Measurements from ENCODE around the gene FECH. TPM values are rescaled to one million over a fixed set of nuclear protein-coding genes. Genes with fewer than 3 reads are reported as not detected.

FECH gene
- total and polyA plus RNA-seq, 8 donors = 0.58 to 387 (median 8.2) TPM

GRCh38 chr18:57561261-57561660 lies 25.2 kb downstream of the FECH start:
- no peak overlapping the region for H3K4me3 ChIP-seq
- peaks cover 3 to 80% (median 72%) of the 10 kb centered on the region in 4 donors for H3K36me3 ChIP-seq
- WGBS, 5 donors = 85 to 94% (median 89%) methylated on average over 6 of the region's 6 CpGs

GRCh38 chr18:57559314-57559713 lies 27.2 kb downstream of the FECH start:
- Histone ChIP-seq H3K27me3 (no peaks in the 10 kb centered on the region), H3K27ac (no peak overlapping the region), H3K4me1 (no peaks in the 10 kb centered on the region), H3K36me3 (peaks cover 7 to 80% (median 73%) of the 10 kb centered on the region in 4 donors), H3K4me3 (no peak overlapping the region), H3K9me3 (no peaks in the 10 kb centered on the region)
- 64 to 81% (median 78%) methylated on average over 6 of the region's 6 CpGs for WGBS, 5 donors
- peak in 1 of 2 donors; percentile 80 for DNase-seq
- TF ChIP-seq CTCF (IDR thresholded peaks at IDR 0.05) (no peak), POLR2A (IDR thresholded peaks at IDR 0.05) (no peak), POLR2AphosphoS5 (IDR thresholded peaks at IDR 0.05) (no peak), EP300 (IDR thresholded peaks at IDR 0.05) (no peak)
- intact Hi-C loops (cut with DNase I; ENCODE audit: low total_unique reads) = no loop called here

More at GRCh38 chr18:57561261-57561660, 25.2 kb downstream of the FECH start:
- Histone ChIP-seq H3K27ac (no peak overlapping the region), H3K27me3 (no peaks in the 10 kb centered on the region), H3K4me1 (no peaks in the 10 kb centered on the region), H3K9me3 (no peaks in the 10 kb centered on the region)
- intact Hi-C loops (cut with DNase I; ENCODE audit: low total_unique reads) = no loop called here
- no peak for DNase-seq
- TF ChIP-seq EP300 (IDR thresholded peaks at IDR 0.05) = no peak
- TF ChIP-seq CTCF (IDR thresholded peaks at IDR 0.05) = no peak
- TF ChIP-seq POLR2AphosphoS5 (IDR thresholded peaks at IDR 0.05) = no peak
- TF ChIP-seq POLR2A (IDR thresholded peaks at IDR 0.05) = no peak

- TF ChIP-seq CTCF (IDR thresholded peaks at IDR 0.05) (no peak), EP300 (IDR thresholded peaks at IDR 0.05) (no peak), POLR2AphosphoS5 (IDR thresholded peaks at IDR 0.05) (no peak), POLR2A (IDR thresholded peaks at IDR 0.05) (no peak)
- Histone ChIP-seq H3K27me3 (no peaks in the 10 kb centered on the region), H3K4me1 (no peaks in the 10 kb centered on the region), H3K9me3 (no peaks in the 10 kb centered on the region), H3K4me3 (no peak overlapping the region), H3K27ac (no peak overlapping the region), H3K36me3 (peaks cover 11 to 90% (median 85%) of the 10 kb centered on the region in 4 donors)
- 85 to 93% (median 90%) methylated on average over 2 of the region's 2 CpGs for WGBS, 5 donors
- intact Hi-C loops (cut with DNase I; ENCODE audit: low total_unique reads) = no loop called here
- DNase-seq = no peak
Measured at GRCh38 chr18:57555134-57555533, 31.4 kb downstream of the FECH start.

- no peak for TF ChIP-seq CTCF (IDR thresholded peaks at IDR 0.05)
- no peak for TF ChIP-seq EP300 (IDR thresholded peaks at IDR 0.05)
- no peak for TF ChIP-seq POLR2AphosphoS5 (IDR thresholded peaks at IDR 0.05)
- no peak for TF ChIP-seq POLR2A (IDR thresholded peaks at IDR 0.05)
- WGBS, 5 donors = 73 to 89% (median 87%) methylated on average over 10 of the region's 10 CpGs
- Histone ChIP-seq H3K27ac (no peak overlapping the region), H3K4me3 (no peak overlapping the region), H3K27me3 (no peaks in the 10 kb centered on the region), H3K36me3 (peaks cover 11 to 60% (median 46%) of the 10 kb centered on the region in 4 donors), H3K9me3 (no peaks in the 10 kb centered on the region), H3K4me1 (no peaks in the 10 kb centered on the region)
- DNase-seq = no peak
- intact Hi-C loops (cut with DNase I; ENCODE audit: low total_unique reads) = no loop called here
Measured at GRCh38 chr18:57550510-57550909, 36.0 kb downstream of the FECH start.

Measured in stomach (tissue), 9 donors.